ENCODE data around the gene SOWAHA.

GRCh38 chr5:132840896-132841295 lies 27.8 kb downstream of the SOWAHA start:
- TF ChIP-seq CTCF (IDR thresholded peaks at IDR 0.05) (no peak), POLR2A (IDR thresholded peaks at IDR 0.05) (no peak)
